ENCODE data around the gene COX5A.

DNA sequence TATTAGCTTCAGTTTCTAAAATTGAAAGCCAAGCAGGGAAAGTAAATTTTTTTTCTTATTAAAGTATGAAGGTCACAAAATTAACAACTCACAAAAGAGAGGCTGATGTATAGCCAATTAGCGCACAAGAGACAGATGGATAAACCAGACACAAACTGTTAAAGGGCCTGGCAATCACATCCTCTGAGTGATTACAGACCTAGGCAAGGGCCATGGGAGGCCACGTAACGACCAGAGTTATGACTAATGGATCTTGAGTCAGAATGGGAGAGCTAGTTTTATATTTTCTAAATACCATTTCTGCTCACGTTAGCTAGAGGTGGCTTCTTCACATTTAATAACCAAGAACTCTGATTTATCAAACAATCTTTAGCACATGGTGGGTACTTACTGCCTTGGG is 39.7 kb upstream of the COX5A start:
- TF ChIP-seq, protein P1, sequence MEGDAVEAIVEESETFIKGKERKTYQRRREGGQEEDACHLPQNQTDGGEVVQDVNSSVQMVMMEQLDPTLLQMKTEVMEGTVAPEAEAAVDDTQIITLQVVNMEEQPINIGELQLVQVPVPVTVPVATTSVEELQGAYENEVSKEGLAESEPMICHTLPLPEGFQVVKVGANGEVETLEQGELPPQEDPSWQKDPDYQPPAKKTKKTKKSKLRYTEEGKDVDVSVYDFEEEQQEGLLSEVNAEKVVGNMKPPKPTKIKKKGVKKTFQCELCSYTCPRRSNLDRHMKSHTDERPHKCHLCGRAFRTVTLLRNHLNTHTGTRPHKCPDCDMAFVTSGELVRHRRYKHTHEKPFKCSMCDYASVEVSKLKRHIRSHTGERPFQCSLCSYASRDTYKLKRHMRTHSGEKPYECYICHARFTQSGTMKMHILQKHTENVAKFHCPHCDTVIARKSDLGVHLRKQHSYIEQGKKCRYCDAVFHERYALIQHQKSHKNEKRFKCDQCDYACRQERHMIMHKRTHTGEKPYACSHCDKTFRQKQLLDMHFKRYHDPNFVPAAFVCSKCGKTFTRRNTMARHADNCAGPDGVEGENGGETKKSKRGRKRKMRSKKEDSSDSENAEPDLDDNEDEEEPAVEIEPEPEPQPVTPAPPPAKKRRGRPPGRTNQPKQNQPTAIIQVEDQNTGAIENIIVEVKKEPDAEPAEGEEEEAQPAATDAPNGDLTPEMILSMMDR (IDR thresholded peaks at IDR 0.05) = no peak
- TF ChIP-seq POLR2A (IDR thresholded peaks at IDR 0.05) = no peak

All from right lobe of liver (tissue), 4 donors.